Osteocyte (in vitro differentiated cells): ENCODE results near the gene ACOT12. TPM values are rescaled to one million over a fixed set of nuclear protein-coding genes. Genes with fewer than 3 reads are reported as not detected.

Source experiments
- DNase-seq: peaks from one replicate; pipeline ENCODE4 v3.0.0; 2021; ENCODE audit warnings: mixed read lengths; ENCODE audit not compliant: unreplicated experiment; ENCODE audit errors: extremely low spot score
- H3K27ac Mint-ChIP-seq: one replicate; pipeline ENCODE4 v1.8.0; 2021; ENCODE audit warnings: mild to moderate bottlenecking, mixed read lengths; ENCODE audit not compliant: unreplicated experiment
- H3K27me3 Mint-ChIP-seq: one replicate; pipeline ENCODE4 v1.8.0; 2021; ENCODE audit warnings: mixed read lengths; ENCODE audit not compliant: unreplicated experiment
- H3K36me3 Mint-ChIP-seq: one replicate; pipeline ENCODE4 v1.8.0; 2021; ENCODE audit warnings: mixed read lengths; ENCODE audit not compliant: unreplicated experiment
- H3K4me1 Mint-ChIP-seq: one replicate; pipeline ENCODE4 v1.8.0; 2021; ENCODE audit warnings: mixed read lengths; ENCODE audit not compliant: unreplicated experiment
- H3K4me3 Mint-ChIP-seq: one replicate; pipeline ENCODE4 v1.8.0; 2021; ENCODE audit warnings: mild to moderate bottlenecking, moderate library complexity, mixed read lengths; ENCODE audit not compliant: unreplicated experiment
- H3K9me3 Mint-ChIP-seq: one replicate; pipeline ENCODE4 v1.8.0; 2021; ENCODE audit warnings: mixed read lengths; ENCODE audit not compliant: unreplicated experiment
- CTCF ChIP-seq: fragments of 200-600 bp; sonication (generic); IDR thresholded peaks from 2 replicates; pipeline ENCODE4 v1.5.0; 2021; ENCODE audit warnings: antibody characterized with exemption, mild to moderate bottlenecking, moderate library complexity
- total RNA-seq: library from RNA; stranded (reverse); gene quantifications from 2 replicates; pipeline ENCODE4 v1.2.1, GENCODE V29; 2021

Gene ACOT12
- total RNA-seq, 1 donor from 2014 or later, result not detected

- no peaks in the 10 kb centered on the region for H3K9me3 Mint-ChIP-seq
- no peaks in the 10 kb centered on the region for H3K36me3 Mint-ChIP-seq
- no peaks in the 10 kb centered on the region for H3K27me3 Mint-ChIP-seq
- no peak overlapping the region for H3K27ac Mint-ChIP-seq
- DNase-seq, result no peak
- peaks cover 5% of the 10 kb centered on the region for H3K4me1 Mint-ChIP-seq
- no peak for TF ChIP-seq CTCF
- H3K4me3 Mint-ChIP-seq, result no peak overlapping the region
These were observed 7.3 kb upstream of the ACOT12 start for GRCh38 chr5:81401266-81401665.

- H3K4me3 Mint-ChIP-seq, result no peak overlapping the region
- H3K4me1 Mint-ChIP-seq, result peaks cover 5% of the 10 kb centered on the region
- H3K36me3 Mint-ChIP-seq, result no peaks in the 10 kb centered on the region
- no peaks in the 10 kb centered on the region for H3K9me3 Mint-ChIP-seq
- TF ChIP-seq CTCF, result no peak
- H3K27me3 Mint-ChIP-seq, result no peaks in the 10 kb centered on the region
- no peak for DNase-seq
- no peak overlapping the region for H3K27ac Mint-ChIP-seq
These were observed 6.4 kb upstream of the ACOT12 start for GRCh38 chr5:81400375-81400774.

- no peaks in the 10 kb centered on the region for H3K36me3 Mint-ChIP-seq
- H3K27me3 Mint-ChIP-seq, result no peaks in the 10 kb centered on the region
- H3K4me1 Mint-ChIP-seq, result peaks cover 10% of the 10 kb centered on the region
- H3K27ac Mint-ChIP-seq, result no peak overlapping the region
- no peak for TF ChIP-seq CTCF
- no peak overlapping the region for H3K4me3 Mint-ChIP-seq
- H3K9me3 Mint-ChIP-seq, result no peaks in the 10 kb centered on the region
- DNase-seq, result no peak
These were observed 4.8 kb upstream of the ACOT12 start for GRCh38 chr5:81398741-81399140.

- Mint-ChIP-seq H3K27ac (peak overlapping the region; percentile 4), H3K27me3 (no peaks in the 10 kb centered on the region), H3K4me1 (peaks cover 14% of the 10 kb centered on the region), H3K4me3 (no peak overlapping the region), H3K9me3 (no peaks in the 10 kb centered on the region), H3K36me3 (no peaks in the 10 kb centered on the region)
- no peak for DNase-seq
- no peak for TF ChIP-seq CTCF
These were observed 3.2 kb upstream of the ACOT12 start for GRCh38 chr5:81397176-81397575.

GRCh38 chr5:81395262-81395661 lies 1.3 kb upstream of the ACOT12 start:
- Mint-ChIP-seq H3K27me3 (no peaks in the 10 kb centered on the region), H3K4me3 (no peak overlapping the region), H3K4me1 (peaks cover 14% of the 10 kb centered on the region)

More at GRCh38 chr5:81395262-81395661, 1.3 kb upstream of the ACOT12 start:
- Mint-ChIP-seq H3K36me3 (no peaks in the 10 kb centered on the region), H3K27ac (no peak overlapping the region), H3K9me3 (no peaks in the 10 kb centered on the region)
- no peak for DNase-seq
- no peak for TF ChIP-seq CTCF
